NCI-H2171 treated with DMSO at 0.1 percent for 48 hours (cell line): ENCODE measurements around the gene RASGRP3.
"Not testable (repeated sequence)": the region's sequence is repeated elsewhere in the genome, so short reads cannot be mapped to it uniquely, and the experiment has no call there.

Experiments
- DNase-seq: peaks from one replicate; lab custom pipeline; 2025; lab: John Stamatoyannopoulos, UW

RASGRP3 gene

GRCh38 chr2:33457556-33458247, 18.7 kb upstream of the RASGRP3 start:
- DNase-seq, result peak; percentile 29

GRCh38 chr2:33458248-33458819, 18.1 kb upstream of the RASGRP3 start:
- no peak for DNase-seq

- DNase-seq, result no peak
Observed at GRCh38 chr2:33459745-33460144, 16.7 kb upstream of the RASGRP3 start.

- DNase-seq, result not testable (repeated sequence)
Observed at GRCh38 chr2:33462512-33462911, 13.9 kb upstream of the RASGRP3 start.

- no peak for DNase-seq
Observed at GRCh38 chr2:33467413-33467812, 9.0 kb upstream of the RASGRP3 start.

GRCh38 chr2:33469238-33469637, 7.2 kb upstream of the RASGRP3 start:
- DNase-seq, result no peak

GRCh38 chr2:33475224-33476130, 972 bp upstream of the RASGRP3 start:
- DNase-seq, result peak; percentile 83

- no peak for DNase-seq
Observed at GRCh38 chr2:33476793-33477190, 343 bp downstream of the RASGRP3 start.

- DNase-seq, result no peak
Observed at GRCh38 chr2:33477473-33478468, 1.3 kb downstream of the RASGRP3 start.

GRCh38 chr2:33478968-33479731, 2.7 kb downstream of the RASGRP3 start:
- DNase-seq, result no peak

- DNase-seq, result no peak
Observed at GRCh38 chr2:33482518-33482917, 6.1 kb downstream of the RASGRP3 start.

GRCh38 chr2:33484042-33484621, 7.7 kb downstream of the RASGRP3 start:
- no peak for DNase-seq

- DNase-seq, result no peak
Observed at GRCh38 chr2:33485051-33485450, 8.6 kb downstream of the RASGRP3 start.

GRCh38 chr2:33486544-33486943, 10.1 kb downstream of the RASGRP3 start:
- DNase-seq, result no peak

GRCh38 chr2:33488178-33488690, 11.8 kb downstream of the RASGRP3 start:
- DNase-seq, result no peak

GRCh38 chr2:33488715-33489540, 12.5 kb downstream of the RASGRP3 start:
- no peak for DNase-seq

GRCh38 chr2:33489835-33490431, 13.5 kb downstream of the RASGRP3 start:
- DNase-seq, result no peak

- DNase-seq, result no peak
Observed at GRCh38 chr2:33491441-33492084, 15.1 kb downstream of the RASGRP3 start.
